GM21825 (cell line): ENCODE results near the gene PRKCE.
A peak's percentile ranks its signal among the peaks of the same experiment; 100 is the strongest.

Experiments used
- ATAC-seq: cut with Tn5 transposase; IDR thresholded peaks from one replicate; pipeline ENCODE4 v1.9.1; 2021; ENCODE audit warnings: mild to moderate bottlenecking, moderate library complexity; ENCODE audit not compliant: unreplicated experiment

Gene PRKCE

GRCh38 chr2:45923701-45924100 lies 272.2 kb downstream of the PRKCE start:
- no peak for ATAC-seq

GRCh38 chr2:45925026-45925425 lies 273.6 kb downstream of the PRKCE start:
- ATAC-seq = no peak

GRCh38 chr2:45925636-45926366 lies 274.3 kb downstream of the PRKCE start:
- no peak for ATAC-seq

- no peak for ATAC-seq
These were observed 277.5 kb downstream of the PRKCE start for GRCh38 chr2:45928946-45929345.

- no peak for ATAC-seq
These were observed 278.4 kb downstream of the PRKCE start for GRCh38 chr2:45929674-45930395.

- no peak for ATAC-seq
These were observed 278.9 kb downstream of the PRKCE start for GRCh38 chr2:45930396-45930792.

- ATAC-seq = no peak
These were observed 281.0 kb downstream of the PRKCE start for GRCh38 chr2:45932278-45932975.

- ATAC-seq = peak; percentile 76
These were observed 284.5 kb downstream of the PRKCE start for GRCh38 chr2:45935791-45936622.

- no peak for ATAC-seq
These were observed 285.1 kb downstream of the PRKCE start for GRCh38 chr2:45936623-45936979.

GRCh38 chr2:45937990-45938389 lies 286.5 kb downstream of the PRKCE start:
- no peak for ATAC-seq

- ATAC-seq = no peak
These were observed 287.4 kb downstream of the PRKCE start for GRCh38 chr2:45938649-45939511.

- no peak for ATAC-seq
These were observed 290.2 kb downstream of the PRKCE start for GRCh38 chr2:45941531-45942236.

- ATAC-seq = no peak
These were observed 290.8 kb downstream of the PRKCE start for GRCh38 chr2:45942237-45942738.

GRCh38 chr2:45943219-45944044 lies 292.0 kb downstream of the PRKCE start:
- ATAC-seq = no peak

GRCh38 chr2:45944074-45944473 lies 292.6 kb downstream of the PRKCE start:
- no peak for ATAC-seq

GRCh38 chr2:45945302-45945717 lies 293.8 kb downstream of the PRKCE start:
- no peak for ATAC-seq

GRCh38 chr2:45946023-45946422 lies 294.5 kb downstream of the PRKCE start:
- ATAC-seq = no peak

- no peak for ATAC-seq
These were observed 299.1 kb downstream of the PRKCE start for GRCh38 chr2:45950606-45951005.
